ENCODE measurements around the gene BPIFB1.

GRCh38 chr20:33333616-33334015, 50.6 kb downstream of the BPIFB1 start:
- no peak for TF ChIP-seq CTCF (IDR thresholded peaks at IDR 0.05)
- no peak for TF ChIP-seq POLR2A (IDR thresholded peaks at IDR 0.05)
